HAP-1 (cell line): ENCODE results near the gene NEK7.
A peak's percentile ranks its signal among the peaks of the same experiment; 100 is the strongest.

Source experiments
- DNase-seq, 2 experiments: peaks; one replicate each; pipeline ENCODE4 v3.0.0-alpha.2; 2016 to 2020; ENCODE audit warnings: low spot score in 2 of 2
- H3K27me3 ChIP-seq: fragments of 250-450 bp; sonication (Bioruptor Pico); 2 replicates; pipeline ENCODE4 v1.5.1; 2020; ENCODE audit warnings: low read depth, mild to moderate bottlenecking, moderate library complexity
- H3K36me3 ChIP-seq: fragments of 250-450 bp; sonication (Bioruptor Pico); replicated peaks from 2 replicates; pipeline ENCODE4 v1.5.1; 2020; ENCODE audit warnings: mild to moderate bottlenecking
- H3K4me1 ChIP-seq: fragments of 250-450 bp; sonication (Bioruptor Pico); 2 replicates; pipeline ENCODE4 v1.5.1; 2020; ENCODE audit warnings: mild to moderate bottlenecking
- H3K4me3 ChIP-seq: fragments of 250-450 bp; sonication (Bioruptor Pico); 2 replicates; pipeline ENCODE4 v1.5.1; 2020; ENCODE audit warnings: mild to moderate bottlenecking, moderate library complexity
- H3K9me3 ChIP-seq: fragments of 250-450 bp; sonication (Bioruptor Pico); 2 replicates; pipeline ENCODE4 v1.5.1; 2020; ENCODE audit warnings: mild to moderate bottlenecking, moderate library complexity
- in situ Hi-C: fragments of 300-500 bp; cut with MboI; formaldehyde crosslinking; loops from 3 replicates; pipeline ENCODE4 v1.14.3; 2020; ENCODE audit warnings: low sequenced_read_pairs, inconsistent platforms, mixed read lengths

Gene NEK7

DNA sequence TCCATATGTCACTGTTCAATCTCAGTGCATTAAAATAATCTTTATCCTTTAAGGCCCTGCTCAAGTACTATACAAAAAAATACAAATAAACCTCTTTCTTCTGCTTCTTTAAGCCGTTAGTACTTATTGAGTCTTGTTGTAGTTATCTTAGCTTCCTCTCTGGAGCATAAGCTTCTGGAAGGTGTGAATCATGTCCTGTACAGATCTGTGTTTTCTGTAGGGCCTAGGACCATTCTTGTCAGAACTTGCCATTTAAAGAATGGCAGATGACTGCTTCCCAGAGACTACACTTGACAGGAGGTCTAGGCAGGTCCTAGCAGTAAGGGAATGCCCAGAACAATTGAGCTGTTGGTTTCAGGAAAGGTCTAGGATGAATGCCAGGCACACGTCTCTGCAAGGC lies 12.9 kb downstream of the NEK7 start:
- Histone ChIP-seq H3K36me3 (no peaks in the 10 kb centered on the region), H3K4me1 (no peaks in the 10 kb centered on the region; the same call in 1 of the 2 replicates), H3K4me3 (no peak overlapping the region), H3K27me3 (no peaks in the 10 kb centered on the region), H3K9me3 (no peaks in the 10 kb centered on the region)
- in situ Hi-C loops, result no loop called here
- no peak for DNase-seq

DNA sequence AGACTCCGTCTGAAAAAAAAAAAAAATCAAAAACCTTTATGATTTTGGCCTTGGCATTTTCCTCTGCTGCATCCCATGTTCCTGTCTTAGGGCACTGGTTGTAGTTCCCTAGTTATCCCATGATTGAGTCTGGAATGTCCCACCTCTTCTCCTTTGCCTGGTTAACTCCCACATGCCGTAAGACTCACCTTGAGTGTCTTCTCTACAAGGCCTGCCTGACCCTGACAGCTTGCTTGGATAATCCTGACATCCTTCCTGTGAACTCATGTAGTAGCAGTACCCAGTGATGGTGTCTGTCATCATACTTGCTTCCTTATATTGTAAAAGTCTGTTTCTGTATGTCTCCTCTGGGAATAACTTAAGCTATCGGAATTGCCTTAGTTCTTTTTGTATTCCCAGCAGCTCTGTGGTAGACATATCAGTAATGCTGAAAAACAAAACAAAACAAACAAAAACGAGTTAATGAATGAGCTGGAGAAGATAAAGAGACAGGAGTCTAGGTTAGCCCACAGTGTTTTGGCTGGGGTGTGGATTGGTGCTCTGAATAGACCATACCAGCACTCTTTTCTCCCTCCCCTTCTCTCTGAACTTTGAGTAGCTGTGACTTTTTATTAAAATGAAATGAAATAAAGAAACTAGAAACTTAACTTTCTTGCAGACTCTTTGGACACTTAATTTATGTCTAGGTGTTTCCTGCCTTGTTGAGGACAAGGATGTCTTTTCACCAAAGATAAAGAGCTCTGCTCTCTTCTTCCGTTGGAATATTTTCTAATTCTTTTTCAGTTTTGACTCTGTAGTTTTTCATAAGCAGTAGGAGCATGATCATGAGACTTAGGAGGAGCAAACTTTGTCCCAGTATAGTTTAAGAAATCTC lies 15.1 kb downstream of the NEK7 start:
- Histone ChIP-seq H3K4me1 (no peaks in the 10 kb centered on the region; the same call in 1 of the 2 replicates), H3K4me3 (no peak overlapping the region), H3K27me3 (no peaks in the 10 kb centered on the region), H3K9me3 (no peaks in the 10 kb centered on the region), H3K36me3 (no peaks in the 10 kb centered on the region)
- in situ Hi-C loops, result no loop called here
- no peak for DNase-seq

DNA sequence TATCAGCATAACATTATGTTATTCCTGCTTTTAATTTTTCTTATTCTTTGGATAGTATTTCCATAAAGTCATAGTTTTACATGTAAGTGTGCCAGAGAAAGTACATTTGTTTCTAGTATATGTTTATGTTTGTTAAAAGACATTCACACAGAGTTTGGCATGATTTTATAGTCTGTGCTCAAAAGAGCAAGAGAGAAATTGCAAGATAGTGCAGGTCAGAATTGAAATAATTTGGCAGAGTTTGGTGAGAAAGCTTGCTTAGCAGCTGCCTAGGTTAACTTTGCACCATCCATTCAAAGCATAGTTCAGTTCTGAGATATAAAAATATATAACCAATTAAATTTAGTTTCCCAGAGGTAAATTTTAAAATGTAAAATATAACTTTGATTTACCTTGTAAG lies 17.0 kb downstream of the NEK7 start:
- no peaks in the 10 kb centered on the region for H3K9me3 ChIP-seq
- H3K36me3 ChIP-seq, result no peaks in the 10 kb centered on the region
- H3K27me3 ChIP-seq, result no peaks in the 10 kb centered on the region
- H3K4me3 ChIP-seq, result no peak overlapping the region
- DNase-seq, result no peak
- in situ Hi-C loops, result no loop called here
- H3K4me1 ChIP-seq, result no peaks in the 10 kb centered on the region; the same call in none of the 2 replicates

DNA sequence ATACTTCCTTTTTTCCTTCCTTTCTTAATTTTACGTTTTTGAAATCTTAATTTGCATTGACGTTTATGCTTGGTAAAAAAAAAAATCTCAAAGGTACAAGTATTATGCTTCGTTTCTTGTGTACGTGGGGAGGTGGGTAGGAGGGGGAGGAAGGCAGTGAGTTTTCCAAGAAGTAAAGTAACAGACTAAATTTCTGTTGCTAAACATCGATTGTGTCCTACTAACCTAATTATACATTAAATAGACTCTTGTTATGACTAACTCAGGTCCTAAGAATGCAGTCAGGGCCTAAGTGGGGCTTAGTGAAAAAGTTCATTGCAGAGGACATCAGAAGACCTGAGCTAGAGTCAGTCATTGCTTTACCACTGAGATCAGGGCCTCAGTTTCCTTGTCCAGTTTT lies 17.5 kb downstream of the NEK7 start:
- peaks cover 3% of the 10 kb centered on the region for H3K4me1 ChIP-seq
- no peak overlapping the region for H3K4me3 ChIP-seq
- H3K9me3 ChIP-seq, result no peaks in the 10 kb centered on the region
- H3K36me3 ChIP-seq, result no peaks in the 10 kb centered on the region
- in situ Hi-C loops, result no loop called here
- H3K27me3 ChIP-seq, result no peaks in the 10 kb centered on the region
- DNase-seq, result no peak

DNA sequence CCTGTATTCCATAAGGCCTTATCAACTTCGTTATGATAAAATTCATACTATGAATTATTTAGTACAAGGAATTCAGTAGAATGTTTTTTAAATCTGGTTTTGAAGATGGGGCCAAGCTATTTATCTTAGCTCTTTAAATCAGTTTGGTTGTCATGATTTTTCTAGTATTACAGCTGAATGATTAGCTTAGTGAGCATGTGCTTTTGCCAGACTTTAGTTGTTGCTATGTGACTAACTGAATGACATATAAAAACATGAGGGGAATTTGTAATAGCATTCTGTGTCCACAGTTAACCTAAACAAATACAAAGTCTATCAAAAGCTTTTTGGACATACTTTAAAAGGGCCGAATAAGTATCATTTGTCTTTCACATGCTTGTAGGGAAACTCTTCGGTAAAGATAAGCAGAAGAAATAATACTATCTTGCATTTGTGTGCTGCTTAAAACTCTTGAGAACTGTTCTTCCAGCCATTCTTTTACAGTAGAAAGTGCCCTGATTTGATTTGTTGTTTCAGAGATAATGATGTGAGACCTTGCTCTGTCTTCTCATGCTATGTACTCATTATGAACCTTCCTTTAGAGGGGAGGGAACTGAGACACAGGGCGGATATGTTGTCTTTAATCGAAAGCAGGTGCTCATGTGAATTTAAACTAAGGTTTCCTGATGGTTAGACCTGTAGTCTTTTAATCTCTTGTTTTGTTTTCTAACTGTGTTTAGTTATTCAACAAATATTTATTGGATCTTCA lies 18.8 kb downstream of the NEK7 start:
- Histone ChIP-seq H3K4me3 (no peak overlapping the region), H3K4me1 (peaks cover 7% of the 10 kb centered on the region), H3K36me3 (no peaks in the 10 kb centered on the region), H3K27me3 (no peaks in the 10 kb centered on the region), H3K9me3 (no peaks in the 10 kb centered on the region)
- in situ Hi-C loops, result no loop called here
- no peak for DNase-seq

DNA sequence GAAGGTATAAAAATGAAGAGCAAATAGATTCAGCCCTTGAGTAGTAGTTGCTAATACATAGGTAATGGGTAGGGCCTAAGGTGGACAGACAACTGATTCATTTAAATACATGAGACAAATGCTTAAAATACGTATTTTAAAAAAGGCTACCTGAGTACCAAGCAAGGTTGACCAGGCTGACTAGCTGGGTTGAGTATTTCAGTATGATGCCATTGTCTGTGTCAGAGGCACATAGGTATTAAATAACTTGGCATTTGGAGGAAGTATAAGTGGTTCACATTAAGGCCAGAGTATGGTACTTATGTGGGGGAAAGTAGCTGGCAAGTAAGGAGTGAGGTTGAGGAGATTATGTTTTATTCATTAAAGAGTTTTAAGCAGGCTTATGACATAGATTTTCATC lies 19.4 kb downstream of the NEK7 start:
- H3K27me3 ChIP-seq, result no peaks in the 10 kb centered on the region
- no peak for DNase-seq
- H3K9me3 ChIP-seq, result no peaks in the 10 kb centered on the region
- in situ Hi-C loops, result no loop called here
- peaks cover 7% of the 10 kb centered on the region for H3K4me1 ChIP-seq
- H3K36me3 ChIP-seq, result no peaks in the 10 kb centered on the region
- H3K4me3 ChIP-seq, result no peak overlapping the region

DNA sequence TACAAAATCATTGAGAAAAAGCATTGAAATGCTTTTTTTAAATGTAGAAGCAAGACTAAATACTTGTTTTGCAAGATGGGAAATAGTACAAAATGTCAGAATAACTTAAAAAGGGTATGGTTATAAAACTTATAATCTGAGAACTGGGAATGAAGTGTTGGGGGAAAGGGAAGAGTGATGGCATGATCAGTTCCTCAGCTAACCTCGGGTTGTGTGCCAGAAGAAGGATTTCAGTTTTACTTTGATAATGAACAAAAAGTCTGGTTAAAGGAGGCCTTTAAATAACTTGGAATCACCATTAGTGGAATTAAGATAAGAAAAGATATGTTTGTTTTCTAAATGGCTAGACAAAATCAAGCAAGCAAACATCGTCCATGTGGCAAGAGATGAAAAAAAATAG lies 20.7 kb downstream of the NEK7 start:
- Histone ChIP-seq H3K4me1 (peaks cover 7% of the 10 kb centered on the region), H3K9me3 (no peaks in the 10 kb centered on the region), H3K36me3 (no peaks in the 10 kb centered on the region), H3K4me3 (no peak overlapping the region), H3K27me3 (no peaks in the 10 kb centered on the region)
- no peak for DNase-seq
- in situ Hi-C loops, result no loop called here

DNA sequence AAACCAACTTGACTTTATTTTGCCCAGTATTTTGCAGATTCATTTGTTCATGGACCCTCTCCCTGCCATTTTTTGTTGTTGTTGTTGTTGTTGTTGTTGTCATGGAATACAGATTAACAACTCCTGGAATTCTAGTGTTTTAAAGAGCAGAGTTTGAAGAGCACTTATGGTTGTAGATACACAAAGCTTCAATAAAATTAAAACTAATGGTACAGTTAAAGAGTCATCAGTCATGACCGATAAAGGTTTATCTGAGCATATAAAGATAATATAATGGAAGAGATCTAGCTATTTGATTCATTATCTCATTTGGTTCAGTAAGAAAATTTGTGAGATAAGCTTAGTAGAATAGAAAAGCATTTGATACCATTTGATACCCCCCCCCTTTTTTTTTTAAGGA lies 21.8 kb downstream of the NEK7 start:
- in situ Hi-C loops, result no loop called here
- Histone ChIP-seq H3K4me1 (peaks cover 7% of the 10 kb centered on the region), H3K9me3 (no peaks in the 10 kb centered on the region), H3K27me3 (no peaks in the 10 kb centered on the region), H3K4me3 (no peak overlapping the region), H3K36me3 (no peaks in the 10 kb centered on the region)
- DNase-seq, result no peak

DNA sequence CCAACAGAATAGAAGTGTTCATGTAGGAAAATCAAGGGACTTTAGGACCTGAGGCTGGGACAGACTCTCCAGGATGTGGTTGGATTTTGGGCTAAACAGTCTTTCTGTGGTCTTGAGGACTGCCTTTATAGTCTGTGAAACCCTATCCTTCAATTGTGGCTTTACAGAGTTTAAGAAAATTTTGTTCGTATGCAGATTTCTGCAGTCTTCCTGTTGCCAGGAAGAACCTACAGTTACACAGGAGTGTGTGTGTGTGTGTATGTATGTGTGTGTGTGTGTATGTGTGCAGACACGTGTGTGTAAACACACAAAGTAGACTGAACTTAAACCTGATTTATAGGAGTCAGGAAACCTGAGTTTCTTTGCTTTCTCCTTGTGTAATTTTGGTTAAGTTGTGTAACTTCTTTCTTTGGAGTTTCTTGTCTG lies 22.8 kb downstream of the NEK7 start:
- peak; percentile 13 to 27 for DNase-seq
- Histone ChIP-seq H3K4me1 (peaks cover 7% of the 10 kb centered on the region), H3K4me3 (no peak overlapping the region), H3K27me3 (no peaks in the 10 kb centered on the region), H3K36me3 (no peaks in the 10 kb centered on the region), H3K9me3 (no peaks in the 10 kb centered on the region)
- in situ Hi-C loops, result no loop called here

DNA sequence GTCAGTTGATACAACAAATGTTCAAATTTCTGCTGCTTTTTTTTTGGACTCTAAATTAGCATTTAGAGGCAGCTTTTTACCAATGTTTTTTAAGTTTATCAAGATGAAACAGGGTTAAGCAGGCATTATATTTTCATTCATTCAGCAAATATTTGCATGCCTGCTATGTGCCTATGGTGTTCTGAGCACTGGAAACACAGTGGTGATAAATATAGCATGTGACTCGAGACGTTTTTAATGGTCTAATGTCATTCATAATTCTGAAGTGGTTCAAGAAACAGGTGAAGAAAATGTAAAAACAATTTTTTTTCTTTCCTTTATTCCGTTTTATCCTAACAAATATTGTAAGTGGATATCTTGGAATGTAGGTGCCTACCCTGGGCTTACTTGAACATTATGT lies 26.8 kb downstream of the NEK7 start:
- in situ Hi-C loops, result no loop called here
- H3K9me3 ChIP-seq, result no peaks in the 10 kb centered on the region
- no peak for DNase-seq
- no peaks in the 10 kb centered on the region for H3K27me3 ChIP-seq
- peaks cover 7% of the 10 kb centered on the region; the same call in 1 of the 2 replicates for H3K4me1 ChIP-seq
- no peak overlapping the region for H3K4me3 ChIP-seq
- no peaks in the 10 kb centered on the region for H3K36me3 ChIP-seq

DNA sequence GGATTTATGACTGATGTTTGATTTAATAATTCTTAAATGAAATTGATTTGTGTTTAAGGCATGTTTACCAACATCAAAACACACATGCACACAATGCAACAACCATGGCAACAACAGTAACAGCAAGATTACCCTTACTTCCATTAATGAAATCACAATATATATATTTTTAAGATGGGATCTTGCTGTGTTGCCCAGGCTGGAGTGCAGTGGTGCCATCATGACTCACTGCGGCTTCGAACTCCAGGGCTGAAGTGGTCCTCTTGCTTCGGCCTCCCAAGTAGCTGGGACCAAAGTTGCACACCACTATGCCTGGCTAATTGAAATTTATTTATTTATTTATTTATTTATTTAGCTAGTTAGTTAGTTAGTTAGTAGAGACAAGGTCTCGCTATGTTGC lies 27.7 kb downstream of the NEK7 start:
- H3K4me1 ChIP-seq, result peaks cover 2% of the 10 kb centered on the region; the same call in 1 of the 2 replicates
- H3K9me3 ChIP-seq, result no peaks in the 10 kb centered on the region
- DNase-seq, result no peak
- H3K4me3 ChIP-seq, result no peak overlapping the region
- H3K27me3 ChIP-seq, result no peaks in the 10 kb centered on the region
- in situ Hi-C loops, result no loop called here
- H3K36me3 ChIP-seq, result no peaks in the 10 kb centered on the region

DNA sequence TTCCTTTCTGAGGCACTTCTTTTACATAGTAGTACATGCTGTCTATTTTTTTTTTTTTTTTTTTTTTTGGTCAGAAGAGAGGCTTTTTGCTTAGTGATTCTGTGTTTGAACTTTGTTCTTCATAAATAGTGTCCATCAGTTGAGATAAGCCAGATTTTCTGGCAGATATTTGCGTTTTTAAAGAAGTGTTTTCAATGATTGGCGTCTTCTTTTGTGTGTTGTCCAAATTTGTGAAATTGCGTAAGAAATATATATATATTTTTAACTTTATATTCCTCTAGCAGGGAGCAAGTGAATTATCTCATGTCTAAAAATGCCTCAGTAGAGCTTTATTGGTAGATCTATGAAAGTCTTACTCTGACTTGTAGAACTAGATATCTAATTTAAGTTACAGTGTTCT lies 28.3 kb downstream of the NEK7 start:
- Histone ChIP-seq H3K4me1 (no peaks in the 10 kb centered on the region), H3K27me3 (no peaks in the 10 kb centered on the region), H3K36me3 (no peaks in the 10 kb centered on the region), H3K9me3 (no peaks in the 10 kb centered on the region), H3K4me3 (no peak overlapping the region)
- in situ Hi-C loops, result no loop called here
- DNase-seq, result no peak

DNA sequence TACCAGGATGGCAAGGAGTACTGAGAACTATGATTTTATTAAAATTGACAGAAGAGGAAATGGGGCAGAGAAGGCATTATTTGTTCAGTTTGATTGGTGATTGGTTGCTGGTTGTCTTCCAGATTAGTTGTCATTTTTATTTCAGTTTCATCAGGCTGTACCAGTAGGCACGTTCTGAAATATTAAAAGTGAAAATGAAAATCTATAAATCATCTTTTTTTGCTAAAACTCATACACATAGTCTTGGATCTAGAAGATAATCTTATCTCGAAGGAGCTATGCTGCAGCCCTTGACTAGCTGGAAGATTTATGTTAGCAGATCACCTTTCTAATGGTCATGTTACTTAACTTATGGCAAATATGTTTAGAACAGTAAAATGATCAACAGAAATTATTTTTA lies 29.0 kb downstream of the NEK7 start:
- no peaks in the 10 kb centered on the region for H3K27me3 ChIP-seq
- no peaks in the 10 kb centered on the region for H3K4me1 ChIP-seq
- in situ Hi-C loops, result no loop called here
- no peak for DNase-seq
- H3K36me3 ChIP-seq, result no peaks in the 10 kb centered on the region
- no peak overlapping the region for H3K4me3 ChIP-seq
- no peaks in the 10 kb centered on the region for H3K9me3 ChIP-seq

DNA sequence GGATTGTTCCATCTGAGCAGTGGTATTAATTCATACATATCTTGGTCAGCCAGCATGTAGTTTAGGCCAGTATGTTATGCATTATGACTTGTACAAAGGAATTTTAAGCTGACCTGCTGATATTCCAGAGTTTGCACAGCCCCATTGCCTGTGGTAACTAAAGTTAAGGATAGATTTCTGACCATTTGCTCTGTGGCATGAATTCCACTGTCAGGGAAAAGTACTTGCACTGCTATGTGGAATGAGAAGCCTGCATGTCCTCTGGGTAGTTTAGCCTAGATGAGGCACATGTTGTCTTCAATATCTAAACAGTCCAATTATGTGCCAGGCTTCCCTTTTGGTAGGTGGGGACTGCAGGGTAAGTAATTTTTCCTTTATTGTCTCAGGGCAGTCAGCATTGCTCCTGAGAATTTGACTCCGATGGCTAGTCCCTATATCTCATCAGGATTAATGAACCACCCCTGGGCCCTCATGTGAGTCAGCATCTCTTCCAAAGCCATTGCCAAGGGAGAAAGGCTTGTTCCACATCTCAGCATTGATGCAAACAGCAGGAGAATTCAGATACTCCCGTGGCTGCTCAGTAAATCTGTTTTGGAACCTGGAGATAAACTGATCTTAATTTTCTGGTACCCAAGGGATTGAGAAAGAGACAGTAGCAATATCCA lies 30.2 kb downstream of the NEK7 start:
- in situ Hi-C loops, result no loop called here
- no peaks in the 10 kb centered on the region for H3K9me3 ChIP-seq
- H3K36me3 ChIP-seq, result no peaks in the 10 kb centered on the region
- no peaks in the 10 kb centered on the region for H3K4me1 ChIP-seq
- no peaks in the 10 kb centered on the region for H3K27me3 ChIP-seq
- DNase-seq, result no peak
- no peak overlapping the region for H3K4me3 ChIP-seq
